ENCODE data around the gene DPP4.

Gene DPP4

GRCh38 chr2:161969159-161969558 is 104.9 kb downstream of the DPP4 start:
- no peak overlapping the region for H3K4me3 ChIP-seq (ENCODE audit: control insufficient read depth in 1 of 7, extremely low read depth in 1 of 7, insufficient read depth in 4 of 7, low read depth in 2 of 7, low read length in 6 of 7)
- no peak overlapping the region for H3K27ac ChIP-seq (ENCODE audit: insufficient read depth in 1 of 2, low read depth in 1 of 2, low read length in 2 of 2, poor library complexity in 1 of 2, severe bottlenecking in 2 of 2)
- no peaks in the 10 kb centered on the region for H3K27me3 ChIP-seq (replicated peaks in 2 of 5; ENCODE audit: control insufficient read depth in 4 of 5, insufficient read depth in 5 of 5, low read length in 4 of 5)
- no peak for DNase-seq
- H3K36me3 ChIP-seq (ENCODE audit: control insufficient read depth in 4 of 4, insufficient read depth in 4 of 4, low read length in 3 of 4): no peaks in the 10 kb centered on the region
- ChIA-PET CTCF (interaction anchor here (1.5 kb wide), 1 partner anchor 140 kb away, joined by 3 read pairs; no protein-coding TSS in a partner anchor), POLR2A (no interaction called here)
- peaks cover 0 to 9% (median 3%) of the 10 kb centered on the region in 4 experiments for H3K4me1 ChIP-seq (ENCODE audit: control extremely low read depth in 1 of 4, control insufficient read depth in 4 of 4, insufficient read depth in 4 of 4, low read length in 3 of 4)
- no peaks in the 10 kb centered on the region for H3K9me3 ChIP-seq (ENCODE audit: control extremely low read depth in 1 of 5, control insufficient read depth in 4 of 5, insufficient read depth in 2 of 5, low read depth in 1 of 5, low read length in 4 of 5)
- no CpG with 5 or more reads among the region's 1 CpG for WGBS (ENCODE audit: insufficient coverage)

- H3K36me3 ChIP-seq (ENCODE audit: control insufficient read depth in 4 of 4, insufficient read depth in 4 of 4, low read length in 3 of 4): no peaks in the 10 kb centered on the region
- no CpG with 5 or more reads among the region's 1 CpG for WGBS (ENCODE audit: insufficient coverage)
- CTCF ChIA-PET: no interaction called here
- no peaks in the 10 kb centered on the region for H3K27me3 ChIP-seq (replicated peaks in 2 of 5; ENCODE audit: control insufficient read depth in 4 of 5, insufficient read depth in 5 of 5, low read length in 4 of 5)
- POLR2A ChIA-PET: no interaction called here
- H3K27ac ChIP-seq (ENCODE audit: insufficient read depth in 1 of 2, low read depth in 1 of 2, low read length in 2 of 2, poor library complexity in 1 of 2, severe bottlenecking in 2 of 2): no peak overlapping the region
- DNase-seq: peak; percentile 39 to 75 (median 73)
- peaks cover 0 to 10% (median 3%) of the 10 kb centered on the region in 4 experiments for H3K4me1 ChIP-seq (ENCODE audit: control extremely low read depth in 1 of 4, control insufficient read depth in 4 of 4, insufficient read depth in 4 of 4, low read length in 3 of 4)
- no peaks in the 10 kb centered on the region for H3K9me3 ChIP-seq (ENCODE audit: control extremely low read depth in 1 of 5, control insufficient read depth in 4 of 5, insufficient read depth in 2 of 5, low read depth in 1 of 5, low read length in 4 of 5)
- no peak overlapping the region for H3K4me3 ChIP-seq (ENCODE audit: control insufficient read depth in 1 of 7, extremely low read depth in 1 of 7, insufficient read depth in 4 of 7, low read depth in 2 of 7, low read length in 6 of 7)
These were observed 108.0 kb downstream of the DPP4 start for GRCh38 chr2:161965994-161966393.

- Histone ChIP-seq H3K4me3 (ENCODE audit: control insufficient read depth in 1 of 7, extremely low read depth in 1 of 7, insufficient read depth in 4 of 7, low read depth in 2 of 7, low read length in 6 of 7) (no peak overlapping the region), H3K4me1 (ENCODE audit: control extremely low read depth in 1 of 4, control insufficient read depth in 4 of 4, insufficient read depth in 4 of 4, low read length in 3 of 4) (peaks cover 0 to 15% (median 3%) of the 10 kb centered on the region in 4 experiments), H3K9me3 (ENCODE audit: control extremely low read depth in 1 of 5, control insufficient read depth in 4 of 5, insufficient read depth in 2 of 5, low read depth in 1 of 5, low read length in 4 of 5) (no peaks in the 10 kb centered on the region), H3K36me3 (ENCODE audit: control insufficient read depth in 4 of 4, insufficient read depth in 4 of 4, low read length in 3 of 4) (no peaks in the 10 kb centered on the region), H3K27me3 (replicated peaks in 2 of 5; ENCODE audit: control insufficient read depth in 4 of 5, insufficient read depth in 5 of 5, low read length in 4 of 5) (no peaks in the 10 kb centered on the region), H3K27ac (ENCODE audit: insufficient read depth in 1 of 2, low read depth in 1 of 2, low read length in 2 of 2, poor library complexity in 1 of 2, severe bottlenecking in 2 of 2) (no peak overlapping the region)
- no peak for DNase-seq
- ChIA-PET POLR2A (no interaction called here), CTCF (no interaction called here)
- no CpG with 5 or more reads among the region's 4 CpGs for WGBS (ENCODE audit: insufficient coverage)
These were observed 109.9 kb downstream of the DPP4 start for GRCh38 chr2:161964160-161964559.

- Histone ChIP-seq H3K4me1 (ENCODE audit: control extremely low read depth in 1 of 4, control insufficient read depth in 4 of 4, insufficient read depth in 4 of 4, low read length in 3 of 4) (peaks cover 0 to 15% (median 3%) of the 10 kb centered on the region in 4 experiments), H3K9me3 (ENCODE audit: control extremely low read depth in 1 of 5, control insufficient read depth in 4 of 5, insufficient read depth in 2 of 5, low read depth in 1 of 5, low read length in 4 of 5) (no peaks in the 10 kb centered on the region), H3K36me3 (ENCODE audit: control insufficient read depth in 4 of 4, insufficient read depth in 4 of 4, low read length in 3 of 4) (no peaks in the 10 kb centered on the region), H3K27ac (ENCODE audit: insufficient read depth in 1 of 2, low read depth in 1 of 2, low read length in 2 of 2, poor library complexity in 1 of 2, severe bottlenecking in 2 of 2) (no peak overlapping the region), H3K4me3 (ENCODE audit: control insufficient read depth in 1 of 7, extremely low read depth in 1 of 7, insufficient read depth in 4 of 7, low read depth in 2 of 7, low read length in 6 of 7) (no peak overlapping the region), H3K27me3 (replicated peaks in 2 of 5; ENCODE audit: control insufficient read depth in 4 of 5, insufficient read depth in 5 of 5, low read length in 4 of 5) (no peaks in the 10 kb centered on the region)
- no peak for DNase-seq
- CTCF ChIA-PET: no interaction called here
- POLR2A ChIA-PET: no interaction called here
These were observed 111.9 kb downstream of the DPP4 start for GRCh38 chr2:161962160-161962559.

GRCh38 chr2:161961061-161961460 is 113.0 kb downstream of the DPP4 start:
- Histone ChIP-seq H3K4me1 (ENCODE audit: control extremely low read depth in 1 of 4, control insufficient read depth in 4 of 4, insufficient read depth in 4 of 4, low read length in 3 of 4) (peaks cover 0 to 17% (median 1%) of the 10 kb centered on the region in 4 experiments), H3K27me3 (replicated peaks in 2 of 5; ENCODE audit: control insufficient read depth in 4 of 5, insufficient read depth in 5 of 5, low read length in 4 of 5) (no peaks in the 10 kb centered on the region), H3K36me3 (ENCODE audit: control insufficient read depth in 4 of 4, insufficient read depth in 4 of 4, low read length in 3 of 4) (no peaks in the 10 kb centered on the region), H3K4me3 (ENCODE audit: control insufficient read depth in 1 of 7, extremely low read depth in 1 of 7, insufficient read depth in 4 of 7, low read depth in 2 of 7, low read length in 6 of 7) (no peak overlapping the region), H3K9me3 (ENCODE audit: control extremely low read depth in 1 of 5, control insufficient read depth in 4 of 5, insufficient read depth in 2 of 5, low read depth in 1 of 5, low read length in 4 of 5) (no peaks in the 10 kb centered on the region), H3K27ac (ENCODE audit: insufficient read depth in 1 of 2, low read depth in 1 of 2, low read length in 2 of 2, poor library complexity in 1 of 2, severe bottlenecking in 2 of 2) (no peak overlapping the region)
- peak; percentile 37 to 76 (median 66) for DNase-seq
- ChIA-PET CTCF (interaction anchor here (1.1 kb wide), 1 partner anchor 10 kb away, joined by 4 read pairs; no protein-coding TSS in a partner anchor), POLR2A (interaction anchor here (0.6 kb wide), 1 partner anchor 1769 kb away, joined by 3 read pairs; no protein-coding TSS in a partner anchor)
- 8% methylated on average over 1 of the region's 2 CpGs for WGBS (ENCODE audit: insufficient coverage)

- ChIA-PET POLR2A (interaction anchor here (0.6 kb wide), 1 partner anchor 16 kb away, joined by 3 read pairs; no protein-coding TSS in a partner anchor), CTCF (no interaction called here)
- Histone ChIP-seq H3K27ac (ENCODE audit: insufficient read depth in 1 of 2, low read depth in 1 of 2, low read length in 2 of 2, poor library complexity in 1 of 2, severe bottlenecking in 2 of 2) (no peak overlapping the region), H3K9me3 (ENCODE audit: control extremely low read depth in 1 of 5, control insufficient read depth in 4 of 5, insufficient read depth in 2 of 5, low read depth in 1 of 5, low read length in 4 of 5) (no peaks in the 10 kb centered on the region), H3K4me3 (ENCODE audit: control insufficient read depth in 1 of 7, extremely low read depth in 1 of 7, insufficient read depth in 4 of 7, low read depth in 2 of 7, low read length in 6 of 7) (no peak overlapping the region), H3K36me3 (ENCODE audit: control insufficient read depth in 4 of 4, insufficient read depth in 4 of 4, low read length in 3 of 4) (no peaks in the 10 kb centered on the region), H3K27me3 (replicated peaks in 2 of 5; ENCODE audit: control insufficient read depth in 4 of 5, insufficient read depth in 5 of 5, low read length in 4 of 5) (no peaks in the 10 kb centered on the region), H3K4me1 (ENCODE audit: control extremely low read depth in 1 of 4, control insufficient read depth in 4 of 4, insufficient read depth in 4 of 4, low read length in 3 of 4) (peaks cover 0 to 23% (median 3%) of the 10 kb centered on the region in 4 experiments)
- WGBS (ENCODE audit: insufficient coverage): 33% methylated on average over 1 of the region's 3 CpGs
- no peak for DNase-seq
These were observed 117.3 kb downstream of the DPP4 start for GRCh38 chr2:161956738-161957137.

- no peaks in the 10 kb centered on the region for H3K36me3 ChIP-seq (ENCODE audit: control insufficient read depth in 4 of 4, insufficient read depth in 4 of 4, low read length in 3 of 4)
- DNase-seq: no peak
- ChIA-PET CTCF (interaction anchor here (1.2 to 1.7 kb wide), 3 partner anchors 9 to 71 kb away, joined by 3 to 8 read pairs (median 3); no protein-coding TSS in a partner anchor), POLR2A (no interaction called here)
- H3K27ac ChIP-seq (ENCODE audit: insufficient read depth in 1 of 2, low read depth in 1 of 2, low read length in 2 of 2, poor library complexity in 1 of 2, severe bottlenecking in 2 of 2): no peak overlapping the region
- no peak overlapping the region for H3K4me3 ChIP-seq (ENCODE audit: control insufficient read depth in 1 of 7, extremely low read depth in 1 of 7, insufficient read depth in 4 of 7, low read depth in 2 of 7, low read length in 6 of 7)
- H3K27me3 ChIP-seq (replicated peaks in 2 of 5; ENCODE audit: control insufficient read depth in 4 of 5, insufficient read depth in 5 of 5, low read length in 4 of 5): no peaks in the 10 kb centered on the region
- peaks cover 0 to 17% (median 3%) of the 10 kb centered on the region in 4 experiments for H3K4me1 ChIP-seq (ENCODE audit: control extremely low read depth in 1 of 4, control insufficient read depth in 4 of 4, insufficient read depth in 4 of 4, low read length in 3 of 4)
- H3K9me3 ChIP-seq (ENCODE audit: control extremely low read depth in 1 of 5, control insufficient read depth in 4 of 5, insufficient read depth in 2 of 5, low read depth in 1 of 5, low read length in 4 of 5): no peaks in the 10 kb centered on the region
These were observed 118.8 kb downstream of the DPP4 start for GRCh38 chr2:161955211-161955610.
